ENCODE data around the gene PHETA1.
"Not testable (repeated sequence)": the region's sequence is repeated elsewhere in the genome, so short reads cannot be mapped to it uniquely, and the experiment has no call there.

Gene PHETA1

DNA sequence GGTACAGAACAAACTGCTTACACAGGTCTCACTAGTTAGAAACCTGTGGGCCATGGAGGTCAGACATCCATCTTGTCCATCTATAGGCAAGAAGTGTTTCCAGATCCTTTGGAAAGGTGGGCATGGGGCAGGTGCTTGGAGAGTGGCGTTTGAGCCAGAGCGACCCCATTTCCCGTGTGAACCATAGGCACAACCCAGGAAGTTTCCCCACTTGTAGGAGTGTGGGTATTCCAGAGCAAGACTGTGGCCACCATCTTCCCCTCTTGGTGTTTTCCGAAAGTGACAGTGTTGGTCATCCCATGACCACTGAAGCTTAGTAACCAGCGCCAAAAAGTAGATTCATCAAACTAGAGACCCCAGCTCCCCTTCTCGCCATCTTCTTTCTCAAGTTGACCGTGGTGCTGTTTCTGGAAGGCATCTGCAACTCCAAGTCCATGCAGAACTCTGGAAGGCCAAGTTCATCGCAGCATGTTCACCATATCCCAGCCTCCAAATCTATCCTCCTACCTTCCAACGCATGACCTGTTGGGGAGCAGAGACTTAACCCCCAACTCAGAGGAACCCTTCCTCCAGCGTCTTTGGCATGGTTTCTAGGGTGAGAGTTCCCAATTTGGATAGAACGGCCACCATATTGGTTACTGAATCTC is 19.7 kb downstream of the PHETA1 start:
- DNase-seq: no peak

DNA sequence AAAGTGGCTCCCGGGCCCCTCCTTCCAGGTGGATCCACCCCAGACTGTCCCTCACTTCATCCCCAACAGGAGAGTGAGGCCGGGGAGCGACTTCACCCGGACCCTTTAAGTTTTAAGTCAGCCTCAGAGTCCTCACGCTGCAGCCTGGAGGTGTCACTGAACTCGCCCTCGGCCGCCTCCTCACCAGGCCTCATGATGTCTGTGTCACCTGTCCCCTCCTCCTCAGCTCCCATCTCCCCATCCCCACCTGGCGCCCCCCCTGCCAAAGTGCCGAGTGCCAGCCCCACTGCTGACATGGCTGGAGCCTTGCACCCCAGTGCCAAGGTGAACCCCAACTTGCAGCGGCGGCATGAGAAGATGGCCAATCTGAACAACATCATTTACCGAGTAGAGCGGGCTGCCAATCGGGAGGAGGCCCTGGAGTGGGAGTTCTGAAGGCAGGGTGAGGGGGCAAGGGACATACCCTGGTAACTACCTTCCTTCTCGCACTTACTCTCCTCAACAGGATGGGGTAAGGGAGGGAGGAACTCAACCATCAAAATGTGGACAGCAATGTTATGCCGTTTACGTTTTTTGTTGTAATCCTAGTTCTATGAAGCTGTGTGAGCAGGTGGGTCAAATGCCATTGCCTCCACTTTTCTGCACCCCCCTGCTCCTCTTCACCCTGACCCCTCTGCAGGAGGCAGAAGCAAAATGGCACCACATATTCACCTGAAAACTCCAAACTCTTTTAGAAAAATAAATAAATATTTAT is 20.8 kb downstream of the PHETA1 start:
- DNase-seq: no peak

DNA sequence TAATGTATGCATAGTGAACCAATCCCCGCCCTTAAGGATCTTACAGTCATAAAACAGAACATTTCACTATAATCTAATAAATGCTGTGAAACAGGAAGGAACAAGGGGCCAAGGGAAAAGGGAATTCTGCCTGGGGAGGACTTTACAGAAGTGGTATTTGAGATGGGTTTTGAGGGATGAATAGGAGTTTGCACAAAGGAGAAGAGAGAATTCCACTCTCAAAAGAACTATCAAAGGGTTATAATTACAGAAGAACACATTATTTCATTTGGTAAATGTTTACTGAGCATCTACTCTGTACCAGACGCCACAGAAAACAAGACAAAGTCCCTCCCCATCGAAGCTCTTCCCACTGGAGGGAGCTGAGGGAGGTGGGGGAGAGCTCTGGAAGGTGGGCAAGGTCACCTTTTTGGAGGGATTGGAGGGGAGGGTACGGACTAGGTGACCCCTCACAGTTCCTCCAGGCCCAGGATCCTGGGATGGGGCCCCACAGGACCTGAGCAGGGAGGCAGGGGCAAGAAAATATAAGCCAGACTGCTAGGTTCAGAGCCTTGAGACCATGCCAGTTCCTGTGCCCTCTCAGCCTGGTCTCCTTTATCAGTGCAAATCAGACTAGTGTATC is 24.5 kb downstream of the PHETA1 start:
- no peak for DNase-seq

DNA sequence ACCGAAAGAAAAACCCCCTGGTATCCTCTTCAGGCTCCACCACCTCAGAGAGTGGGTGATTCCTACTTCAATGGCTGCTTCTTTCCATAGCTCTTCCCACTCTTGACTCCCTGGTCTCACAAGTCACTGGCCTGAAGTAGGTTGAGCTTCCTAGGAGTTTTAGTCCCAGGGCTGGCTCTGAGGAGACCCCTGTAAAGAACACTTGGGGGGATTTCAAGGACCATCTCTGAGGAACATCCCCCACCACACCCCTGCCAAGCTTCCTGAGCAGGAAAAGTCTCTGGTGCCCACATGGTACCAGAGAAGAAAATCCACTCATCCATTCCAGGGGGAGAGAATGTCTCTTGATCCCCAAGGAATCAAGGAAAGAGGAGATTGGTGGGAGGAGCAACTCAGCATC is 25.7 kb downstream of the PHETA1 start:
- DNase-seq: no peak

DNA sequence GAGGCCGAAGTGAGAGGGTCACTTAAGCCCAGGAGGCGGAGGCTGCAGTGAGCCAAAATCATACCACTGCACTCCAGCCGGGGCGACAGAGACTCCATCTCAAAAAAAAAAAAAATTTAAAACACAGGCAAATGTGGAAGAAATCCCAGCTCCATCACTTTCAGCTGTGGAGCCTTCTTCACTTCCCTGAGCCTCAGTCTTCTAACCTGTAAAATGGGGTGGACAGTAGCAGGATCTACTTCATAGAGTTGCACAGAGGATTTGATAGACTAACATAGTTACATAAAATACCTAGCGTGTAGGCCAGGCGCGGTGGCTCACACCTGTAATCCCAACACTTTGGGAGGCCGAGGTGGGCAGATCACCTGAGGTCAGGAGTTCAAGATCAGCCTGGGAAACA is 26.5 kb downstream of the PHETA1 start:
- DNase-seq: no peak

DNA sequence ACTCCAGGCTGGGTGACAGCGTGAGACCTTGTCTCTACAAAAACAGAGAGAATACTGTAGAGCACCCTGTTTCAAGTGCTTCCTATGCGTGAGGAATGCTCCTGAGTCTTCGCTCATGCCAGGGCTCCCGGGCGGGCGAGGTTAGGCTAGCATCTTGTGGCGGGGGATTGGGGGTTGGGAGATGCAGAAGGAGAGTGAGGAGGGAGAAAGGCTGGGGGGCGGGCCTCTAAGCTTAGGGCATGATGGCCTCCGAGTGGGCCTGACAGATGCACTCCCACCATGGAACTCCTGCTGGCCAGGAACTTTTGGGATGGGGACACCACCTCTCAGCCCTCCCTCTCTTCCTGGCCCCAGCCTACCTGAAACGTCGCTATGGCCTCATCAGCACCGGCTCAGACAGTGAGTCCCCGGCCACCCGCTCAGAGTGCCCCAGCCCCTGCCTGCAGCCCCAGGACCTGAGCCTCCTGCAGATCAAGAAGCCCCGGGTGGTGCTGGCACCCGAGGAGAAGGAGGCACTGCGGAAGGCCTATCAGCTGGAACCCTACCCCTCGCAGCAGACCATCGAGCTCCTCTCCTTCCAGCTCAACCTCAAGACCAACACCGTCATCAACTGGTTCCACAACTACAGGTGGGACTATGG is 27.3 kb downstream of the PHETA1 start:
- DNase-seq: no peak

DNA sequence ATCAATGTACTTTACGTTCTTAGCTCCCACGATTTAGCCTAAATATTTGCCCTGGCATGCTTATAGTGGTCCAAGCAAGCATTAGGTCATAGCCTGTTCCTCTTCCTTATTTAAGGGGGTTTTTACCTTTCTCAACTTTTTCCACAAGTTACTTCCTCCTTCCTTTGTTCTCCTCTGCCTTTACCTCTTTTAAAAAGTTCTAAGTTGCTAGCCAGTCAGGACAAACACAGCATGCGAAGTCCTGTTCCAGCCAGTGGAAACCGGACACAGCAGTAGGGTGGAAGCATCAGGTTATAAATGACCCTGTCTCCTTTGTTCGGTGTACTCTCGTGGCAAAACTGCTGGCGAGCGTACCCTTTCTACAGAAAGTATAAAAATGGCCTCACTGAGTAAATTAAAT is 28.2 kb downstream of the PHETA1 start:
- DNase-seq: not testable (repeated sequence)

DNA sequence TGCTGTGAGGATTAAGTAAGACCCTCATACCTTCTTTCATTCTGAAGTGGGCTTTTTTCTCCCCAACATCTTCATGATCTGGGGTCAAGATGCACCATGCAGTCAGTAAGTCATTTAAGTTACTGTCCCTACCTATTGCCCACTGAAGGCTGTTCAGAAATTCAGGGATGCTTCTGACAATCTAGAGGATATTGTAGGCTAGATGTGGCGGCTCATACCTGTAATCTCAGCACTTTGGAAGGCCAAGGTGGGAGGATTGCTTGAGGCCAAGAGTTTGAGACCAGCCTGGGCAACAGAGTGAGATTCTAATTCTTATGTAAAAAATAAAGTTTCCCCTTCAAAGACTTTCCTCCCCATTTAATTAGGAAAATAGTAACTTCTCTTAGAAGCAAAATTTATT is 28.7 kb downstream of the PHETA1 start:
- DNase-seq: no peak

DNA sequence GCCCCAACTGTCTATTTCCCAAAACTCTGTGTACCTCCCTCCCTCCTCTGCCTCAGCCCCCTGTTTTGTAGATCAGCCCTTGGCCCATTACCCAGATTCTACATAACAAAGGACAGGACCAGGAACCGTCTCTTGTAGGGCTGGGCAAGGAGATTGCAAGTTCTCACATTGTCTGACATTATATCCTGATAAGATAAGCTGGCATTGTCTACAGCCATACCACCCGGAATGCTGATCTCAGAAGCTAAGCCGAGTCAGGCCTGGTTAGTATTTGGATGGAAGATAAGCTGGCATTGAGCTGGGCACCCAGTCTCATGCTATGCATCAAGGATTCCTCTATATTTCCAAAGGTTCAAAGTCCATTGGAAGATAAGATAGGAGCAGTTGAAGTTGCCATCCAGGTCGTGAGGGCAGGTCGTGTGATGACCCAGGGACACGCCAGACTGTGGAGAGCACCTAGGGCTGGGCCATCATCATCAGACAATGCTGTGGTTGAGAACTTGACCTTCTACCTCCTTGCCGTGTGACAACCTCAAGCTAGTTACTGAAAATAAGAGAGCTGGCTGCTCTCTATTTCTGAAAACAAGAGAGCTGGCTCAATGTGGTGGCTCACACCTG is 29.5 kb downstream of the PHETA1 start:
- no peak for DNase-seq

DNA sequence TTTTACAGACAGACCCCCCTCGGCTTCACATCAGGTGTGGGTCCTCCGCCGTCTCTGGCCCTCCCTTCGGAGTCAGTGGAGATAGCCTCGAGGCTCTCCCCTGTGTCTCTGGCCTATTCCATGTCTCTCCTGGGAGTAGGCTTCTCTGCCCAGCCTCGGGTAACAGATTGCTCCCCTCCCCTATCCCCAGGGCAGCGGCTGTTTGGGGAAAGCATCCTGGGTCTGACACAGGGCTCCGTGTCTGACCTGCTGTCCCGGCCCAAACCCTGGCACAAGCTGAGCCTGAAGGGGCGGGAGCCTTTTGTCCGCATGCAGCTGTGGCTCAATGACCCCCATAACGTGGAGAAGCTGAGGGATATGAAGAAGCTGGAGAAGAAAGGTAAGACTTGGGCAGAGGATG is 30.8 kb downstream of the PHETA1 start:
- DNase-seq: no peak

DNA sequence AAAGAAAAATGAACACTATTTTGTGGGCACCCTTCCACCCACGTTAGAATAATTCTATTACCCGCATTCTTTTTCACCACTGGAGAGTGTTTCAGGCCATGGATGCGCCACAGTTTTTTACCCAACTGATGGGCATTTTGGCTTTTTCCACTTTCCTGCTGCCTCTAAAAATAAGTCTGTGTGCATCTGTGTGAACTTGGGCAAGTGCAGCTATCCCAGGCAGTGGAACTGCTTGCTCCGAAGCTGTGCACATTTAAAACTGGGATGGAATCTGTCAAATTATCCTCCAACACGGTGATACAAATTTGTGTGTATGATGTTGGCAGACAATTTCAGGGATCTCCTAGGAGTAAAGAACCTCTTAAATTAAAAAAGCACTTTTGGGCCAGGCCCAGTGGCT is 31.5 kb downstream of the PHETA1 start:
- no peak for DNase-seq

DNA sequence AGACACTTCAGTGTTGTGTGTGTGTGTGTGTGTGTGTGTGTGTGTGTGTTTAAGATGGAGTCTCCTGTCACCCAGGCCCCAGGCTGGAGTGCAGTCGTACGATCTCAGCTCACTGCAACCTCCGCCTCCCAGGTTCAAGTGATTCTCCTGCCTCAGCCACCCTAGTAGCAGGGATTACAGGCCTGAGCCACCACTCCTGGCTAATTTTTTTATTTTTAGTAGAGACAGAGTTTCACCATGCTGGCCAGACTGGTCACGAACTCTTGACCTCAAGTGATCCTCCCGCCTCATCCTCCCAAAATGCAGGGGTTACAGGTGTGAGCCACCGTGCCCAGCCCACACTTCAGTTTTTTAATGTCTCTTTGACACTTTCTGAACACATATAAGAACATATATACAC is 32.5 kb downstream of the PHETA1 start:
- not testable (repeated sequence) for DNase-seq

DNA sequence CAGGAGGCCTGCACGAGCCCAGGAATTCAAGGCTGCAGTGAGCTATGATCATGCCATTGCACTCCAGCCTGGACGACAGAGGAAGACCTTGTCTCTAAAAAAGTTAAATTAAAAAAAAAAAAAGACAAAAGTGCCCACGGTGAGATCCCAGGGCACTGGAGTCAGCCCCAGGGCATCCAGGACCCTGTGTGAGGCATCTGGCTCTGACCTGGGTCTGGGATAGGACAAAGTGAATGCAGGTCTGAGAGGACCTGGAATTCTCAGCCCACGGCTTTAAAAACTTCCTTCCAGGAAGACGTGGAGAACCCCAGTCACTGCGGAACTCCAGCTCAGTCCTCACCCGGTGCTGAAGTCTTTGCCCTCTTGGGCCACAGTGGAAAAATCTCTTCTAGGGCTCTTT is 33.1 kb downstream of the PHETA1 start:
- DNase-seq: no peak

DNA sequence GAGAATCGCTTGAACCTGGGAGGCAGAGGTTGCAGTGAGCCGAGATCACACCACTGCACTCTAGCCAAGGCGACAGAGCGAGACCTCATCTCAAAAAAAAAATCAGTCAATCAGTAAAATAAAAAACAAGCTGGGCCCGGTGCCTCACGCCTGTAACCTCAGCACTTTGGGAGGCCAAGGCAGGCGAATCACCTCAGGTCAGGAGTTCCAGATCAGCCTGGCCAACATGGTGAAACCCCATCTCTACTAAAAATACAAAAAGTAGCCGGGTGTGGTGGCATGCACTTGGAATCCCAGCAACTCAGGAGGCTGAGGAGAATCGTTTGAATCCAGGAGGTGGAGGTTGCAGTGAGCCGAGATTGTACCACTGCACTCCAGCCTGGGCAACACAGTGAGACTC is 33.6 kb downstream of the PHETA1 start:
- DNase-seq: not testable (repeated sequence)

DNA sequence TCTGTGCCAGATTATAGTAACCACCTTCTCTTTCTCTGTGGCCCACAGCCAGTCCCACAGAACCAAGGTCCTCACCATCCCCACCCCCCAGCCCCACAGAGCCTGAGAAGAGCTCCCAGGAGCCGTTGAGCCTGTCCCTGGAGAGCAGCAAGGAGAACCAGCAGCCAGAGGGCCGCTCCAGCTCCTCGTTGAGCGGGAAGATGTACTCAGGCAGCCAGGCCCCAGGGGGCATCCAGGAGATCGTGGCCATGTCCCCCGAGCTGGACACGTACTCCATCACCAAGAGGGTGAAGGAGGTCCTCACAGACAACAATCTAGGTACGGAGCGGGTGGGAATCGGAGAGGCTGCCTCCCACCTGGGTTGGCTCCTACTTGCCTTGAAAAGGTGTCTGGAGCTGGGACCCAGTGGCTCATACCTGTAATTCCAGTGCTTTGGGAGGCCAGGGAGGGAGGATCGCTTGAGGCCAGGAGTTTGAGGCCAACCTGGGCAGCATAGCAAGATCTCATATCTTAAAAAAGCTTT is 34.4 kb downstream of the PHETA1 start:
- no peak for DNase-seq

DNA sequence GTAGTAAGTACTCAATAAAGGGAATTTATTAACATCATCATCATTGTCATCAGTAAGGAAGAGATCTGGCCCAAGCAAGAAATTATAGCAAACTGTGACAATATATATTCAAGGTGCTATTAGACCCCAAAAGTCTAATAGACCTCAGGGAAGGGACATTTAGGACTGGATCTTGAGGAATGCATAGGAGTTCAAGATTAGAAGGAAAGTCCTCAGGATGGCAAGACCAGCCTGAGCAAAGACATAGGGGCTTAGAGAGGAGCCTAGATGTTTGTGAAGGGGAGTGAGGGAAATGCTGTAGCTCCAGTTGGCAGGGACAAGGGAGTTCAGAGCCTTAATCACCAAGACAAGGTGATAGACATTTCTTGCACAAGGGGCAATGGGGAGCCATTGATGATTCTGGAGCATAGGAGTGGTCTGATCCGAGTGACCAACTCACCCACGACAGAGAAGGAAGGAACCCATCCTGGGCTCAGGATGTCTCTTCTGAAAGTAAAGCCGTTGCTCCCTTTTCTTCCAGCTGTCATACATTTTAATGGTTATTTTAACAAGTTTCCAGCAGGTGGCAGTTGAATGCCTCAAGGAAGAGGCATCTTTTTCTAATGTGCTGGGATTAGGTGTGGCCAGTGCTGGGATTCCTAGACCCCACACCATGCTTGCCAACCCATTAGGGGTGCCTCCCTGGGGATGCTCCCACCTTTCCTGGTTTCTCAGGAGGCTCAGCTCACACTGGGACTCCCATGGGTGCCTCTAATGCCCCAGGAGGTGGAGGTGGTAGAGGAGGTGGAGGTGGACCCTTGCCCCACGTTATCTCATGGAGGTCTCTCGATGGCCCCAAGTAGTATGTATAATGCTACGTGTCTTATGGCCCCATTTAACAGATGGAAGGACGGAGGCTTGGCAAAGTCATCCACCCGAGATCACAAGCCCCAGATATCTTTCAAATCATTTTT is 37.8 kb downstream of the PHETA1 start:
- no peak for DNase-seq

DNA sequence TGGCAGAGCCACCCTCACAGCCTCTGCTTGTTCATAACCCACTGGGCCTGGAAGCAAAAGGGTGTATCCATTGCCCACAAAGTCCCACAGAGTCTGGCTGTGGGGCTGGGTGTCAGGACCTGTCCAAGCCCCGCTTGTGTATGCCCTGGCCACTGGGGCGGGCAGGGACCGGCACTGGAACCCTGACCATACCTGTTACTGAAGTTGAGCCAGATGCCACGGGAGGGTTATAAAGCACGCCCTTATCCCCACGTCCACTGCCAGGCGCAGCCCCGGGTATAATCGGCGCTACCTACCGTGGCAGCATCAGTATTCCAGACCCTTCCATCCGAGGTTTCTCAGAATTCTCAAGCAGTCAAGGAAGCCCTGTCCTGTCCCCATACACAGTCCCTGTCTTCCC is 40.8 kb downstream of the PHETA1 start:
- no peak for DNase-seq

DNA sequence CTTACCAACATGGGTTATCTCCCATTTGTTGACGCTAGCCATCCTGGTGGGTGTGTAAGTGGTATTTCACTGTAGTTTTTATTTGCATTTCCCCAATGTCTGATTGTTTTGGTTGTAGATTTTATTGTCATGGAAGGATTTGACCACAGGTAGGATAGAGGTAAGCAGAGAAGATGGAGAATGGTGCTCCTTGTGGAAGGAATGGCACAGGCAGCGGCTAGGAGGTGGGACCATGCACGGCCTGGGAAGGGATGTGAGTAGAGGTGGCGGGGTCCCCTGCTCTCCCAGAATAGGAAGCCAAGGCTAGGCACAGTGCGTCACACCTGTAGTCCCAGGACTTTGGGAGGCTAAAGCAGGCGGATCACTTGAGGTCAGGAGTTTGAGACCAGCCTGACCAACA is 41.4 kb downstream of the PHETA1 start:
- no peak for DNase-seq

DNA sequence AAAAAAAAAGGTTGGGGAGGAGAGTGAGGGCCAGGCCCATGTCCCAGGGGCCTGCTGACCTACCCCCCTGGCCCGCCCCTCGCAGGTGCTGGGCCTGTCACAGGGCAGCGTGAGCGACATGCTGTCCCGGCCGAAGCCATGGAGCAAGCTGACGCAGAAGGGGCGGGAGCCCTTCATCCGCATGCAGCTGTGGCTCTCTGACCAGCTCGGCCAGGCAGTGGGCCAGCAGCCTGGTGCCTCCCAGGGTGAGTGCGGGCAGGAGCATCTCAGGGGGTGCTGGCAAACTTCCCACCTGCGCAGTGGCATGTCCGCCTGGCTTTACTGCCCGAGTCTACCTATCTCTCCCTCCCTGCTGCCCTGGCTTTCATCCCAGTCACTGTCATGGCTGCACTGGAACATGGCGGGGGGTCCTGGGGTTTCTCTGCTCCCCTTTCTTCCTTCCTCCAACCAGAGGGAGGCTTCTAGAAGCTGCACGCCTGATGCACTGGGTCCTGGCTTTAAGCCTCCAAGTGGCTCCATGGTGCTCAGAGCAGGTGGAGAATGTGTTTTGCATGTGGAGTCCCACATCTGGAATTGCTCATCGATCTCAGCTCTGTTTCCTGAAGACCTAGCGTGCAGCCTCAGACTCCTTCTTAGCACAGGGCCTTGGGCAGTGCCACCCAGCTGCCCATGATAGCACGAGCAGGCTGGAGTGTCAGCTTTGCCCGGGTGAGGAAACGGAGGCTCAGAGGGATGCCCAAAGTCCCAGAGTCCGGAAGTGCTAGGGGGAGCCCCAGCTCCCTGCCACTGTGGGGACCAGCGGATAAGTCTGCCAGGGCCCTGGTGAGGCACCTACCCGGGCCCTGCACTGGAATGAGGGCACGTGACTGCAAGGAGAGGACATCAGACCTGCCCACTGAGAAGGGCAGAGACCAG is 46.3 kb downstream of the PHETA1 start:
- no peak for DNase-seq

DNA sequence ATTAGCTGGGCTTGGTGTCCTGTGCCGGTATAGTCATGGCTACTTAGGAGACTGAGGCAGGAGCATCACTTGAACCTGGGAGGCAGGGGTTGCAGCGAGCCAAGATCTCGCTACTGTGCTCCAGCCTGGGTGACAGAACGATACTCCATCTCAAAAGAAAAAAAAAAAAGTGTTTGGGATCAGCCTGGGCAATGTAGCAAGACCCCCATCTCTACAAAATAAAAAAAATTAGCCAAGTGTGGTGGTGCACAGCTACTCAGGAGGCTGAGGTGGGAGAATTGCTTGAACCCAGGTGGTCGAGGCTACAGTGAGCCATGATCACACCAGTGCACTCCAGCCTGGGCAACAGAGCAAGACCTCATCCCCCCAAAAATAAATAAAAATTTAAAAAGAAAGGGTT is 47.6 kb downstream of the PHETA1 start:
- DNase-seq: no peak

All from T-helper 9 cell (primary cell).